Measurements from ENCODE around the gene SLC22A16. TPM values are rescaled to one million over a fixed set of nuclear protein-coding genes. Genes with fewer than 3 reads are reported as not detected.

SLC22A16 gene
- total RNA-seq, 1 experiment from 2014 or later, result not detected

GRCh38 chr6:110449541-110449895 lies 26.9 kb downstream of the SLC22A16 start (continued):
- TF ChIP-seq, protein P1, sequence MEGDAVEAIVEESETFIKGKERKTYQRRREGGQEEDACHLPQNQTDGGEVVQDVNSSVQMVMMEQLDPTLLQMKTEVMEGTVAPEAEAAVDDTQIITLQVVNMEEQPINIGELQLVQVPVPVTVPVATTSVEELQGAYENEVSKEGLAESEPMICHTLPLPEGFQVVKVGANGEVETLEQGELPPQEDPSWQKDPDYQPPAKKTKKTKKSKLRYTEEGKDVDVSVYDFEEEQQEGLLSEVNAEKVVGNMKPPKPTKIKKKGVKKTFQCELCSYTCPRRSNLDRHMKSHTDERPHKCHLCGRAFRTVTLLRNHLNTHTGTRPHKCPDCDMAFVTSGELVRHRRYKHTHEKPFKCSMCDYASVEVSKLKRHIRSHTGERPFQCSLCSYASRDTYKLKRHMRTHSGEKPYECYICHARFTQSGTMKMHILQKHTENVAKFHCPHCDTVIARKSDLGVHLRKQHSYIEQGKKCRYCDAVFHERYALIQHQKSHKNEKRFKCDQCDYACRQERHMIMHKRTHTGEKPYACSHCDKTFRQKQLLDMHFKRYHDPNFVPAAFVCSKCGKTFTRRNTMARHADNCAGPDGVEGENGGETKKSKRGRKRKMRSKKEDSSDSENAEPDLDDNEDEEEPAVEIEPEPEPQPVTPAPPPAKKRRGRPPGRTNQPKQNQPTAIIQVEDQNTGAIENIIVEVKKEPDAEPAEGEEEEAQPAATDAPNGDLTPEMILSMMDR (IDR thresholded peaks at IDR 0.05), result no peak
- TF ChIP-seq ARID4B (CRISPR knock-in tag; IDR thresholded peaks at IDR 0.05; ENCODE audit: borderline replicate concordance) (no peak), CREB1 (CRISPR knock-in tag; IDR thresholded peaks at IDR 0.05) (no peak), SOX15 (CRISPR knock-in tag; IDR thresholded peaks at IDR 0.05) (no peak), ZBTB21 (CRISPR knock-in tag; IDR thresholded peaks at IDR 0.05; ENCODE audit: borderline replicate concordance) (no peak), ZNF121 (CRISPR knock-in tag; IDR thresholded peaks at IDR 0.05) (no peak), ZNF317 (CRISPR knock-in tag; IDR thresholded peaks at IDR 0.05; ENCODE audit: borderline replicate concordance, low read depth) (no peak), ZNF396 (CRISPR knock-in tag; IDR thresholded peaks at IDR 0.05; ENCODE audit: borderline replicate concordance) (no peak), FOXP1 (CRISPR knock-in tag; IDR thresholded peaks at IDR 0.05; ENCODE audit: borderline replicate concordance) (no peak)

DNA sequence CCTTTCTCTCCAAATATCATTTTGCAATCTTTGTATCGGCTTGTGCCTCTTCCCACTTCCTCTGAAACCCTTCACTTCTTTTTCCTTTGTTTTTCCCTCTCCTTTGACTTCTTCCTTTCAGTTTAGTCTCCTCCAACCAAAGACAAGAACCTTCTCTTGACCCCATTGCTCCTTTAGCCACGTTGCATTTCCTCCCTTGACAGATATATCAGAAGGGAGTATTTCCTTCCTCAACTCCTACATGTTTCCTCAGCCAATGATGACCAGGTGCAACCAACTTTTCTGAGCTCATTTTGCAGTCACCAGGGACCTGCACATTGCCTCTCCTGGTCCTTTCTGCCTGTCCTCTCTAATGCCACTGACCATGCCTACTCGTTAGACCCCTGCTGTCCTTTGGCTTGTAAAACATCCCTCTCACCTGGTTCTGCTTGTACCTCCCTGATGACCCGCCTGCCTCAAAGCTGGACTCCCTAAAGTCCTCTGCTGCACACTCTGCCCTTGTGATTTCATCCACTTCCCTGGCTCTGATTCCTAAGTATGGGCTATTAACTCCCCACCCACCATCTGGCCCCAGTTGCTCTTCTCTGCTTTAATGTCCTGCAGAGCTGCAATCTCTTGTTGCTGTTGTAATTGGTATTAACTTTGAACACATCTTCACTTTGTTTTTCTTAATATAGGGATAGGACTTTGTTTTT lies 27.4 kb downstream of the SLC22A16 start:
- no peaks in the 10 kb centered on the region for H3K4me1 Mint-ChIP-seq
- no peaks in the 10 kb centered on the region for H3K27me3 Mint-ChIP-seq (ENCODE audit: low read depth)
- peaks cover 3% of the 10 kb centered on the region for H3K9me3 Mint-ChIP-seq
- ATAC-seq, result no peak
- no peak overlapping the region for H3K4me3 Mint-ChIP-seq
- H3K27ac Mint-ChIP-seq, result no peak overlapping the region
- DNase-seq (ENCODE audit: low spot score), result no peak
- H3K36me3 Mint-ChIP-seq, result no peaks in the 10 kb centered on the region
- POLR2A ChIA-PET, result no interaction called here
- CTCF ChIA-PET, result no interaction called here
- TF ChIP-seq NFE2L1 (CRISPR knock-in tag; IDR thresholded peaks at IDR 0.05) (no peak), RORB (CRISPR knock-in tag; IDR thresholded peaks at IDR 0.05) (no peak), STAT6 (CRISPR knock-in tag; conservative IDR thresholded peaks at IDR 0.05; ENCODE audit: low read depth) (no peak), IRF1 (CRISPR knock-in tag; IDR thresholded peaks at IDR 0.05) (no peak), SMAD4 (CRISPR knock-in tag; IDR thresholded peaks at IDR 0.05) (no peak), ZNF219 (CRISPR knock-in tag; IDR thresholded peaks at IDR 0.05; ENCODE audit: borderline replicate concordance) (no peak), ELF4 (CRISPR knock-in tag; IDR thresholded peaks at IDR 0.05; ENCODE audit: low read depth) (no peak), AFF4 (CRISPR knock-in tag; IDR thresholded peaks at IDR 0.05; ENCODE audit: borderline replicate concordance) (no peak)
- TF ChIP-seq, protein P2, sequence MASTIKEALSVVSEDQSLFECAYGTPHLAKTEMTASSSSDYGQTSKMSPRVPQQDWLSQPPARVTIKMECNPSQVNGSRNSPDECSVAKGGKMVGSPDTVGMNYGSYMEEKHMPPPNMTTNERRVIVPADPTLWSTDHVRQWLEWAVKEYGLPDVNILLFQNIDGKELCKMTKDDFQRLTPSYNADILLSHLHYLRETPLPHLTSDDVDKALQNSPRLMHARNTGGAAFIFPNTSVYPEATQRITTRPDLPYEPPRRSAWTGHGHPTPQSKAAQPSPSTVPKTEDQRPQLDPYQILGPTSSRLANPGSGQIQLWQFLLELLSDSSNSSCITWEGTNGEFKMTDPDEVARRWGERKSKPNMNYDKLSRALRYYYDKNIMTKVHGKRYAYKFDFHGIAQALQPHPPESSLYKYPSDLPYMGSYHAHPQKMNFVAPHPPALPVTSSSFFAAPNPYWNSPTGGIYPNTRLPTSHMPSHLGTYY (CRISPR knock-in tag; IDR thresholded peaks at IDR 0.05), result no peak
- TF ChIP-seq, protein P3, sequence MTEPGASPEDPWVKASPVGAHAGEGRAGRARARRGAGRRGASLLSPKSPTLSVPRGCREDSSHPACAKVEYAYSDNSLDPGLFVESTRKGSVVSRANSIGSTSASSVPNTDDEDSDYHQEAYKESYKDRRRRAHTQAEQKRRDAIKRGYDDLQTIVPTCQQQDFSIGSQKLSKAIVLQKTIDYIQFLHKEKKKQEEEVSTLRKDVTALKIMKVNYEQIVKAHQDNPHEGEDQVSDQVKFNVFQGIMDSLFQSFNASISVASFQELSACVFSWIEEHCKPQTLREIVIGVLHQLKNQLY (CRISPR knock-in tag; IDR thresholded peaks at IDR 0.05), result no peak
